KMS-11 (cell line): ENCODE measurements around the gene SPTBN1.
A peak's percentile ranks its signal among the peaks of the same experiment; 100 is the strongest.

Experiments used
- H2AFZ ChIP-seq: fragments of 200-600 bp; sonication (generic); 2 replicates; pipeline ENCODE4 v1.6.1; 2016; ENCODE audit warnings: antibody characterized with exemption, mixed run types, low read depth
- H3K27ac ChIP-seq: fragments of 200-600 bp; sonication (generic); 2 replicates; pipeline ENCODE4 v1.6.1; 2016; ENCODE audit warnings: mild to moderate bottlenecking, mixed run types
- H3K27me3 ChIP-seq: fragments of 200-600 bp; sonication (generic); 2 replicates; pipeline ENCODE4 v1.6.1; 2017; ENCODE audit warnings: mild to moderate bottlenecking, low read depth, mixed run types, moderate library complexity; ENCODE audit not compliant: insufficient read depth
- H3K36me3 ChIP-seq: fragments of 200-600 bp; sonication (generic); 2 replicates; pipeline ENCODE4 v1.6.1; 2017; ENCODE audit warnings: mild to moderate bottlenecking, mixed run types; ENCODE audit not compliant: insufficient read depth
- H3K4me1 ChIP-seq: fragments of 200-600 bp; sonication (generic); 2 replicates; pipeline ENCODE4 v1.6.1; 2016; ENCODE audit warnings: mild to moderate bottlenecking, low read depth, mixed run types; ENCODE audit not compliant: poor library complexity, severe bottlenecking
- H3K4me2 ChIP-seq: fragments of 200-600 bp; sonication (generic); 2 replicates; pipeline ENCODE4 v1.7.0; 2016; ENCODE audit warnings: mild to moderate bottlenecking, mixed run types
- H3K4me3 ChIP-seq: fragments of 200-600 bp; sonication (generic); IDR thresholded peaks from 2 replicates; pipeline ENCODE4 v1.6.1; 2017; ENCODE audit warnings: low read depth, low read length, mixed read lengths; ENCODE audit not compliant: insufficient read depth
- H3K79me2 ChIP-seq: fragments of 200-600 bp; sonication (generic); 2 replicates; pipeline ENCODE4 v1.6.1; 2016; ENCODE audit warnings: low read depth, mixed run types; ENCODE audit not compliant: insufficient read depth
- H3K9ac ChIP-seq: fragments of 200-600 bp; sonication (generic); 2 replicates; pipeline ENCODE4 v1.6.1; 2016; ENCODE audit warnings: mild to moderate bottlenecking, mixed run types
- H4K20me1 ChIP-seq: fragments of 200-600 bp; sonication (generic); 2 replicates; pipeline ENCODE4 v1.6.1; 2016; ENCODE audit warnings: mild to moderate bottlenecking, mixed run types; ENCODE audit not compliant: insufficient read depth
- CTCF ChIP-seq: fragments of 200-600 bp; sonication (generic); conservative IDR thresholded peaks from 2 replicates; pipeline ENCODE4 v1.6.1; 2017; ENCODE audit warnings: low read depth, mild to moderate bottlenecking, antibody characterized with exemption, low read length, moderate library complexity, mixed read lengths

Gene SPTBN1

GRCh38 chr2:54455563-54456361 is at the start of gene SPTBN1:
Gene SPTBN1 (plus strand): TSS chr2:54456327. CDS start chr2:54526419, 70,092 bp downstream.
- Histone ChIP-seq H3K27ac (peak within 1 kb of the TSS; percentile 41), H3K4me3 (no peak within 1 kb of the TSS), H3K9ac (peak within 1 kb of the TSS; percentile 66), H3K27me3 (no peaks in the 10 kb centered on the region), H3K4me1 (peaks cover 25% of the 10 kb centered on the region), H3K79me2 (peaks cover 28% of the 10 kb centered on the region), H4K20me1 (no peaks in the 10 kb centered on the region), H2AFZ (peak within 1 kb of the TSS; percentile 77), H3K36me3 (no peaks in the 10 kb centered on the region), H3K4me2 (peak within 1 kb of the TSS; percentile 93)
- TF ChIP-seq CTCF = no peak

- no peaks in the 10 kb centered on the region for H3K4me1 ChIP-seq
- no peaks in the 10 kb centered on the region for H3K79me2 ChIP-seq
- H4K20me1 ChIP-seq = no peaks in the 10 kb centered on the region
- H3K36me3 ChIP-seq = no peaks in the 10 kb centered on the region; the same call in 1 of the 2 replicates
- H3K27ac ChIP-seq = no peak overlapping the region
- no peak for TF ChIP-seq CTCF
- no peak overlapping the region for H3K4me3 ChIP-seq
- no peak overlapping the region for H3K9ac ChIP-seq
- H3K27me3 ChIP-seq = no peaks in the 10 kb centered on the region
- H3K4me2 ChIP-seq = no peak overlapping the region
- H2AFZ ChIP-seq = no peak overlapping the region
These were observed 48.4 kb upstream of the SPTBN1 start for GRCh38 chr2:54407693-54408092.

- no peak overlapping the region for H2AFZ ChIP-seq
- H3K36me3 ChIP-seq = no peaks in the 10 kb centered on the region; the same call in 1 of the 2 replicates
- H4K20me1 ChIP-seq = no peaks in the 10 kb centered on the region
- no peak overlapping the region for H3K4me2 ChIP-seq
- no peak for TF ChIP-seq CTCF
- no peaks in the 10 kb centered on the region for H3K79me2 ChIP-seq
- H3K27ac ChIP-seq = no peak overlapping the region
- no peaks in the 10 kb centered on the region for H3K27me3 ChIP-seq
- no peak overlapping the region for H3K9ac ChIP-seq
- H3K4me1 ChIP-seq = no peaks in the 10 kb centered on the region
- H3K4me3 ChIP-seq = no peak overlapping the region
These were observed 47.8 kb upstream of the SPTBN1 start for GRCh38 chr2:54408288-54408687.

- H4K20me1 ChIP-seq = no peaks in the 10 kb centered on the region
- H3K9ac ChIP-seq = no peak overlapping the region
- H3K36me3 ChIP-seq = no peaks in the 10 kb centered on the region; the same call in 1 of the 2 replicates
- H3K4me2 ChIP-seq = no peak overlapping the region
- H3K27me3 ChIP-seq = no peaks in the 10 kb centered on the region
- TF ChIP-seq CTCF = no peak
- no peaks in the 10 kb centered on the region for H3K79me2 ChIP-seq
- H3K4me3 ChIP-seq = no peak overlapping the region
- H3K27ac ChIP-seq = no peak overlapping the region
- H3K4me1 ChIP-seq = no peaks in the 10 kb centered on the region
- no peak overlapping the region for H2AFZ ChIP-seq
These were observed 46.4 kb upstream of the SPTBN1 start for GRCh38 chr2:54409752-54410151.
